Measurements from ENCODE around the gene RAB40AL. TPM values are rescaled to one million over a fixed set of nuclear protein-coding genes. Genes with fewer than 3 reads are reported as not detected.
"Not testable (repeated sequence)": the region's sequence is repeated elsewhere in the genome, so short reads cannot be mapped to it uniquely, and the experiment has no call there.

Gene RAB40AL, protein sequence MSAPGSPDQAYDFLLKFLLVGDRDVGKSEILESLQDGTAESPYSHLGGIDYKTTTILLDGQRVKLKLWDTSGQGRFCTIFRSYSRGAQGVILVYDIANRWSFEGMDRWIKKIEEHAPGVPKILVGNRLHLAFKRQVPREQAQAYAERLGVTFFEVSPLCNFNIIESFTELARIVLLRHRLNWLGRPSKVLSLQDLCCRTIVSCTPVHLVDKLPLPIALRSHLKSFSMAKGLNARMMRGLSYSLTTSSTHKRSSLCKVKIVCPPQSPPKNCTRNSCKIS
- total RNA-seq = under 1 TPM; 0.35 to 0.55 TPM
- long read RNA-seq = 0 reads

DNA sequence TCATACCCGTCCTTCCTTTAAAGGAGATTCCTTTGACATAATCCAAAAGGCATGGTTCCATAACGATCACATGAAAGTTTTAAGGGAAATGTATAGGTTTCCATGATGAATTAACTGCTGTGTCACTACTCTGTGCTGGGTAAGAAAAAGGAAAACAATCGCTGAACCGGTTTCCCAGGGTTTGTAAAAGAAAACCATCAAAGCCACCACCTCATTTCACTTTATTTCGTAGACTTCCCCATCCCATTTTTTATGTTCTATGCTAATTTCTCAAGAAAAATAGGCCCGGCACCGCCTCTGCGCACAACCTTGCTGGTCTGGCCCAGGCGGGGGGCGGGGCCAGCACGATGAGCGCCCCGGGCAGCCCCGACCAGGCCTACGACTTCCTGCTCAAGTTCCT lies at the start of gene RAB40AL:
TSS of gene RAB40AL (plus strand) at position 301 of the 400 bp plus-strand sequence. CDS start at position 348, 47 bp downstream.
- intact Hi-C loops (cut with DNase I); ATAC-seq; DNase-seq: not testable (repeated sequence)

DNA sequence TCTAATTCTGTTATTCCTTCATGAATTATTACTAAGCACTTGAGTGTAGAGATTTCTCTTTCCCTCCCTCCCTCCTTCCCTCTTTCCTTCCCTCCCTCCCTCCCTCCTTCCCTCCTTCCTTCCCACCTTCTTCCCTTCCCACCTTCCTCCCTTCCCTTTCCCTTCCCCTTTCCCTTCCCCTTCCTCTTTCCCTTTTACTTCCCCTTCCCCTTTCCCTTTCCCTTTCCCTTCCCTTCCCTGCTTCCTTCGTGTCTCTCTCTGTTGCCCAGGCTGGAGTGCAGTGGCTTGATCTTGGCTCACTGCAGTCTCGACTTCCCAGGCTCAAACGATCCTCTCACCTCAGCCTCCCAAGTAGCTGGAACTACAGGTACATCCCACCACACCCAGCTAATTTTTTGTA lies 49.4 kb upstream of the RAB40AL start:
- no peak for ATAC-seq

DNA sequence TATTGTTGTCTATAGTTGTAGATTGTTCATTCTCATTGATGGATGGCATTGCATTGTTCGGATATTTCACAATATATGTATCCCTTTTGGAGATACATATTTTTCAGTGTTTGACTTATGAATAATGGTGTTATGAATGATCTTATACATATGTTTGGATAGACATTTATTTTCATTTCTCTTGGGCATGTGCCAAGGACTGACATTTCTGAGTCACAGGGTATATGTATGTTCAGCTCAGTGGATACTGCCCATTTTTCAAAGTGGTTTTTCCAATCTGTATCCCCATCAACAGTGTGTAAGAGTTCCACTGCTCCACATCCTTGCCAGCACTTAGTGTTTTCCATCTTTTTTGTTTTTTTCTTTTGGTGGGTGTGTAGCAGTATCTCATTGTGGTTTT lies 45.0 kb upstream of the RAB40AL start:
- intact Hi-C loops (cut with DNase I) = no loop called here
- DNase-seq (no peak), ATAC-seq (no peak)

More for the DNA sequence above, 49.4 kb upstream of the RAB40AL start:
- intact Hi-C loops (cut with DNase I) = loop anchor here in 1 of 2 donors (10.0 kb wide), 1 partner anchor 53 kb away; no protein-coding TSS in a partner anchor
- no peak for DNase-seq

DNA sequence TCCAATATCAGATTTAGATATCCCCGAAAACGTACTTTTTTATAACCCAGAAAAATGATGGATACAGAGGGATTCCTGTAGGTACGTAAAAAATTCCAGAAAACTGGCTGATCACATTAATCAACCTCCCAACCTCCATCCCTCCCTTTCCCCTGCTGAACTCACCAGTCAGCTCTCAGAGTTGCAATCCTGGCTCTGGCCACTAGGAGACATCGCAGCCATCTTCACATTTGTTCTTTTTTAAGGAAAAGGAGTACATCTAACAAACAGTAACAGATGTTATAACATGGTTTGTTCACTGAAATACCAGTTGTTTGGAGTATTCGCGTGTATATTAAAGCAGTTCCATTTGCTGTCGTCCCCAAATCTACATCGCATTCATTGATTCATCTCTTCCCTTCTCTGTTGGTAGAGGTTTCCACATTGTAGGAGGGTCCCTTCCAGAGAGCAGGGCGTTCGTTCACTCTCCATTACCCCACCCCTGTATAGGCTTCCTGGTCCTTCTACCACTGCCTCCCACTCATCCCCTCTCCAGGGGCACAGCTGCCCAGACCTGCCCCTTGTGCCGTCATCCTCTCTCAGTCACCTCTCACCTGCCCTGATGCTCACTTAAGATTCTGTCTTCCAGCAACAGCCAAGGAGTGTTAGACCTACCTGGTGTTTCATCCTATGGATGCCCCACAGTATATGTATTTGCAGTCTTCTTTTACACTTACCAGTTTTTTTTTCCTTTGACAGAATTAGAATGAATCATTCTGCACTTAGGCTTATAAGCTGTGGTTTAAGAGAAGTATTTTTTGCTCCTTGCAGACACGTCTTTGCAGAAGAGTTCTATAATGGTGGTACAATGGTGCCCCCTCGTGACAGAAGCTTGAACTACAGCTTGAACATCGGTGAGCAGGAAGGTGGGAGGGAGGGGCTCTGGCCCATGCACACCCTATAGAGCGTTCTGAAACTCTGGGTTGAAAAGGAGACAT lies 36.8 kb upstream of the RAB40AL start:
- DNase-seq (peak; percentile 53), ATAC-seq (peak; percentile 66 to 78)
- intact Hi-C loops (cut with DNase I) = loop anchor here in 1 of 2 donors (10.0 kb wide), 1 partner anchor 55 kb away; no protein-coding TSS in a partner anchor

DNA sequence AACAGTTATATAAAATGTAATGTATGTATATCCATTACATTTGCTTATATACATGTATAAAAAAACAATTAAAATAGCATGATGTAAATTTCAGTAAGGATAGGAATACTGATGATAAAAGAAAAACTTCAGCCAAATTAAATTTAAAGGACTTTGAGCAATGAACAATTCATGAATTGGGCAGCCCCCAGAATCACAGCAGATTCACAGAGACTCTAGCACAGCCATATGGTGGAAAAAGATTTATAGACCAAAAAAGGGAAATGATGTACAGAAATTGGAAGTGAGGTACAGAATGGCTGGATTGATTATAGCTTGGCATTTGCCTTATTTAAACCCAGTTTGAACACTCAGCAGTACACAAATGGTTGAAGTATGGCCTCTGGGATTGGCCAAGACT lies 34.7 kb upstream of the RAB40AL start:
- ATAC-seq = no peak
- intact Hi-C loops (cut with DNase I) = loop anchor here in 1 of 2 donors (10.0 kb wide), 1 partner anchor 58 kb away; no protein-coding TSS in a partner anchor
- no peak for DNase-seq

DNA sequence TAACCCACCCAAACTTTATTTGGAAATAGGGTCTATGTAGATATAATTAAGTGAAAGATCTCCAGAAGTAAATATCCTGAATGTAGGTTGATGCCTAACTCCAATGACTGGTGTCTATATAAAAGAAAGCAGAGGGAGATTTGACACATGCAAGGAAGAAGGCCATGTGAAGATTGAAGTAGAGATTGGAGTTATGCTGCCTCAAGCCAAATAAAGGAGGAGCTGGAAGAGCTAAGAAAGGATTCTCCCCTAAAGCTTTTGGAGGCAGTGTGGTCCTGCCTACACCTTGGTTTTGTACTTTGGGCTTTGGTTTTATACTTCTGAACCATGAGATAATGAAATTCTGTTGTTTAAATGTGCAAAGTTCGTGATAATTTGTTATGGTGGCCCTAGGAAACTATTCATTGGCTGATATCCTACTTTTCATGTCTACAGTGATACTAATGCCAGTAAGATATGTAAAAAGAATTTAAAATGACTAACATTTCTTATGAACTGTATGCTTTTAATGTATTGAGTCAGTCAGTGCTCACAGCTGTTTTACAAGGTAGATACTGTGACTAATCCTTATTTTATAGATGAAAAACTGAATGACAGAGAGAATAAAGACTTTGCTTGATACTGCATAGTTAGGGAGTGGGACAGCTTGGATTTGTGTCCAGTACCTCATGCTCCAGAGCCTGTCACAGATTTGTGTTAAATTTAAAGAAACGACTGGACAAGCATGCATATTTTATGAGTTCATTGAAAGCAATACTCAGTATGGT lies 5.9 kb upstream of the RAB40AL start:
- intact Hi-C loops (cut with DNase I) = no loop called here
- no peak for ATAC-seq
- DNase-seq = no peak

DNA sequence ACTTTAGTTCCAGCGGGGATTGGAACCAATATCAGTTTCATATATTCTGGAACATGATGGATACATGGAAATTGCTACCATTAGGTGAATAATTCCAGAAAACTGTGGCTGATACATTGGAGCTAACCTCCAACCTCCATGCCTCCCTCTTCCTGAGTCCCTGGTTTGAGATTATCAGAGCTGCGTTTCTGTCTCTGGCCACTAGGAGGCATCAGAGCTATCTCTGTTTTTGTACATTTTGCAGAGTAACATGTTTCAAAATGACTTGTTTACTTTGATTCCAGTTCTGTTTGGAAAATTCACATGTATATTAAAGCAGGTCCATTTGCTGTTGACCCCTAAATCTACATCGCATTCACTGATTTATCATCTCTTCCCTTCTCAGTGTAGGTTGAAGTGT lies 2.4 kb upstream of the RAB40AL start:
- ATAC-seq (no peak), DNase-seq (no peak)
- intact Hi-C loops (cut with DNase I) = no loop called here

DNA sequence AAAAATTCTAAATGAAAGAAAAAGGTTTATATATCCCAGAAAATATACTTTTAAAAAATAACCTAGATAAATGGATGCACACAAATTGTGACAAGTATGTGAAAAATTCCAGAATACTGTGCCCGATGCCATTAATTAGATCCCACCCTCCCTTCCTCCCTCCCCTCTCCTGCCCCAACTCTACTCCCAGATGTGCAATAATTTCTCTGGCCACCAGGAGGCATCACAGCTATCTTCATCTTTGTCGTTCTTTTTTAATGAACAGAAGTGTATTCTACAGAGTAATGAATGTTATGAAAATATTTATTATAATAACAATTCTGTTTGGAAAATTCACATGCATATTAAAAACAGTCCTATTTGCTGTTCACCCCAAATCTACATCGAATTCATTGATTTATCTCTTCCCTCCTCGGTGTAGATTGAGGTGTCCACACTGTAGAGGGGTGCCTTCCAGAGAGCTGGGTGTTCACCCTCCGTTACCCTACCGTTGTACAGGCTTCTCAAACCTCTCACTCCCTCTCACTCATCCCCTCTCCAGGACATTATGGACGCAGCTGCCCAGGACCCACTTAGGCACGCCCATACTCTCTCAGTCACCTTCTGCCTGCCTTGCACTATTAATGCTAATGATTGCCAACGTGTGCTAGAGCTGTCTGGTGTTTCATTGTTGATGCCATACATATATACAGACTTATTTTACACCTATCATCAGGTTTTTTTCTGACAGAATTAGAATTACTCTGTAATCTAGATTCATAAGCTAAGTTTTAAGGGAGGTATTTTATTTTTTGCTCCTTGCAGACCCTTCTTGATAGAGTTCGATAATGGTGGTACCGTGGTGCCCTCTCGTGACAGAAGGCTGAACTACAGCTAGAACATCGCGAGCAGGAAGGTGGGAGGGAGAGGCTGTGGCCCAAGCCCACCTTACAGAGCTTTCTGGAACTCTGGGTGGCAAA lies 14.1 kb downstream of the RAB40AL start:
- peak; percentile 27 for DNase-seq
- intact Hi-C loops (cut with DNase I) = loop anchor here in 1 of 2 donors (5.0 kb wide), 2 partner anchors 206 to 226 kb away; no protein-coding TSS in a partner anchor
- peak; percentile 53 to 58 for ATAC-seq

DNA sequence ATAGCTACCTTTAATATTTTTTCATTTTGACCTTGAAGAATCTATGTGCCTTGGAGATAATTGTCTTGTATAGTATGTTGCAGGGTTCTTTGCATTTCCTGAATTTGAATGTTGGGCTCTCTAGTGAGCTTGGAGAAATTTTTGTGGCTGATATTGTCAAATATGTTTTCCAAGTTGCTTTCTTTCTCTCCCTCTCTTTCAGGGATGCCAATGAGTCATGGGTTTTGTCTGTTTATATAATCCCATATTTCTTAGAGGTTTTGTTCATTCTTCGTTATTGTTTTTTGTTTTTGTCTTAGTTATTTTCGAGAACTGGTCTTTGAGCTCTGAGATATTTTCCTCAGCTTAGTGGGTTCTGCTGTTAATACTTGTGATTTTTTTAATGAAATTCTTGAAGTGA lies 20.7 kb downstream of the RAB40AL start:
- intact Hi-C loops (cut with DNase I) = no loop called here
- ATAC-seq (no peak), DNase-seq (no peak)

DNA sequence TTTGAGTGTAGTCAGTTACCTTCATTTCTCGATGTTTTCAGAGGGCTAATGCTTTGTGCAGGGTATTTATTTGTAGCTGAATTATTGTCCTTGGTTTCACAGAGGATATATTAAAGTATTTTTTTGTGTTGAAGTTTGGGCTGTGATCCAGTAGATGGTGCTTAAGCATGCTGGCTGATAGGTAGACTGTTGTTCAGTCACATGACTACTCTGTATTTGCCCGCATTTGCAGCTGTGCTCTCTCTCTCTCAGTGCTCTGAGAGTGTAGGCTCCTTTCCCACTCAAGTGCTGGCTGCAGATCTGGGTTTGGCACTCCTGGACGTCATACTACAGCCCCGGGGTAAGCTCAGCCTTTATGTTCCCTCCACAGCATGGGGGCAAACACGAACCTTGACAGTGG lies 21.7 kb downstream of the RAB40AL start:
- intact Hi-C loops (cut with DNase I) = no loop called here
- ATAC-seq = no peak
- no peak for DNase-seq

DNA sequence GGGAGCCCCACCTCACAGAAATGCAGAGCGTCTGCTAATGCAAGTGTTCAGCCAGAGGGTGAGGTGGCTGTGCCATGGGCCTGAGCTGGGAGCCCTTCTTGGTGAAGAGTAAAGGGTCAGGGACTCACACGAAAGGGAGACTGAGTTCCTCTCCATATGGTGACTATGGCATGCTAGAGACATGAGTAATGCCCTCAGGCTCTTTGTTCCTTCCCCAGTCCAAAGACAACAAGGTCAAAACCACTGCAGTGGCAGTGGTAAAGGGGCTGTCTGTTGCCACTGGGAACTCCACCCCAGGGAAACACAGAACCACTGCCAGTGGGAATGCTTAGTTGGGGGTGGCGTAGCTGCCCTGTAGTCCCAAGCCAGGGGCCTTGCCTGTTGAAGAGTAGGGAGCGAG lies 22.4 kb downstream of the RAB40AL start:
- ATAC-seq (no peak), DNase-seq (no peak)
- intact Hi-C loops (cut with DNase I) = no loop called here

DNA sequence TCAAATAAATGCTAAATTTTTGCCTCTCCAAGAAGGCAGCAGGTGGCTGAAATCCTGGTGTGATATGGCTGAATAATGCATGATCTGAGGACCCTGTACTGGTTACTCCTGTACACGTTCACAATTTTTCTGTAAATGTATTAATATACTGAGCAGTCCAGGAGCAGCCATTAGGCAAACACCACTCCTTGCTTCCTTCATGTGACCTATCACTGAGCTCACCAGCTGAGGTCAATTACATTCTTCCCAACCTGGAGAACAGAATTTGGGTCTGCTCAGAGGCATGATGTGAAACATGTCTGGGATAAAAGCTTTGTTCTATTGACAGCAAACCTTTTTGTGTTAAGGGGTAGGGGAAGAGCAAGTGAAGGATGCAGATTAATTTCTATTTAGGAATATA lies 26.9 kb downstream of the RAB40AL start:
- DNase-seq (no peak), ATAC-seq (no peak)
- intact Hi-C loops (cut with DNase I) = no loop called here

DNA sequence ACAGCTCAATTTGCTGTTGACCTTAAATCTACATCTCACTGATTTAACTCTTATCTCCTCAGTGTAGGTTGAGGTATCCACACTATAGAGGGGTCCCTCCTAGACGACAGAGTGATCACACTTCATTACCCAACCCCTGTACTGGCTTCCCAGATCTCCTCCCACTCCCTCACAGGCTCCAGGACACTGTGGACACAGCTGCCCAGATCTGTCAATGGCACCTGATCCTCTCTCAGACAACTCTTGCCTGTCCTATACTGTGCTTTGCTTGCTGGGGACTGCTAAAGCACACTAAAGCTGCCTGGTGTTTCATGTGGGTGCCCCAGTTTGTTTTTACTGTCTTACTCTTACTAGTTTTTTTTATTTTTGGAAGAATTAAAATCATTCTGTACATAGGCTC lies 27.9 kb downstream of the RAB40AL start:
- intact Hi-C loops (cut with DNase I) = no loop called here
- ATAC-seq = no peak
- DNase-seq = no peak

DNA sequence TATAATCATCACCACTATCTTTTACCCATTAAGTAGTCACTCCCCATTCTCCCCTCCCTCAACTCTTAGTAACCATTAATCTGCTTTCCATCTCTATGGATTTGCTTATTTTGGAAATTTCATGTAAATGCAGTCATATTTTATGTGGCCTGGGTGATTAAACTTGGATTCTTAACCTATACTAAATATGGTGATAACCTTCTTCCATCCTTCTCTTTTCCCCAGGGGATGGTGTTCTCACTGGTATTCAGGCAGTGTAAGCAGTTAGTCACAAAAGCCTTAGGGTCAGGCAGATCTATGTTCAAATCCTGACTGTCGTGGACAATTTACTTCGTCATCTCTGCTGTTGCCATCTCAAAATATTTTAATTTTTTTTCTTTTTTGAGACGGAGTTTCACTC lies 29.6 kb downstream of the RAB40AL start:
- intact Hi-C loops (cut with DNase I) = no loop called here
- no peak for DNase-seq
- ATAC-seq = no peak

DNA sequence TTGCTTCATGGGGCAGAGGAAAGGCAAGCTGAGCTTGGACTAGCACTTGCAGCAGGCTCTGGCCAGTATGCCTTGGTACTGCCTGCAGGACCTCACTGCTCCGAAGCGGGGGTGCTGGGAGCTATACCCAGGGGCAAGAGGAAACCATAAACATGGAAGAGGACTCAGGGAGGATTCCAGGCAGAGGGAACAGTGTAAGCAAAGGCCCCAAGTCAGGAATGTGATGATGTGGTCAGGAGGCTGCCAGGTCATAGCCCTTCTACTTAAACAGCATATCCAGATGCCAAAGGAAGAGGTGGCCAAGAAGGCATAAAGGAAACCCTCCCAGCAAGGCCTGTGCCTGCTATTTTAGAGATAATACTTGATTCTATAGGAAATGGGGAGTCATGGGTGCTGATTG lies 31.1 kb downstream of the RAB40AL start:
- intact Hi-C loops (cut with DNase I) = no loop called here
- DNase-seq (no peak), ATAC-seq (no peak)

DNA sequence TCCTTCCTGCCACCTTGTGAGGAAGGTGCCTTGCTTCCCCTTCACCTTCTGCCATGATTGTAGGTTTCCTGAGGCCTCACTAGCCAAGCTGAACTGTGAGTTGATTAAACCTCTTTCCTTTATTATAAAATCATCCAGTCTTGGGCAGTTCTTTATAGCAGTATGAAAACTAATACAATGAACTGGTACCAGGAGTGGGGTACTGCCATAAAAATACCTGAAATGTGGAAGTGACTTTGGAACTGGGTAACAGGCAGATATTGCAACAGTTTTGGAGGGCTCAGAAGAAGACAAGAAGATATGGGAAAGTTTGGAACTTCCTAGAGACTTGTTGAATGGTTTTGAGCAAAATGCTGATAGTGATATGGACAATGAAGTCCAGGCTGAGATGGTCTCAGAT lies 34.5 kb downstream of the RAB40AL start:
- DNase-seq; intact Hi-C loops (cut with DNase I); ATAC-seq: not testable (repeated sequence)

DNA sequence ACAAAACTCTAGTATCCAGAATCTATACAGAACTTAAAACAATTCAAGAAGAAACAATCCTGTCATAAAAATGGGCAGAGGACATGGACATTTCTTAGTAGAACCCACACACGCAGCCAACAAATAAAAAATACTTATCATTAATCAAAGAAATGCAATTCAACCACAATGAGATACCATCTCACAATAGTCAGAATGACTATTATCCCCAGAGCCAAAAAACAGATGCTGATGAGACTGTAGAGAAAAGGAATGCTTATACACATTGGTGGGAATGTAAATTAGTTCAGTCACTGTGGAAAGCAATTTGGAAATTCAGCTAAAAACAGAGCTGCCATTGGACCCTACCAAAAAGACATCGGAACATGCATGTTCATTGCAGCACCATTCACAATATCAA lies 37.9 kb downstream of the RAB40AL start:
- ATAC-seq = no peak
- DNase-seq = no peak
- intact Hi-C loops (cut with DNase I) = no loop called here

DNA sequence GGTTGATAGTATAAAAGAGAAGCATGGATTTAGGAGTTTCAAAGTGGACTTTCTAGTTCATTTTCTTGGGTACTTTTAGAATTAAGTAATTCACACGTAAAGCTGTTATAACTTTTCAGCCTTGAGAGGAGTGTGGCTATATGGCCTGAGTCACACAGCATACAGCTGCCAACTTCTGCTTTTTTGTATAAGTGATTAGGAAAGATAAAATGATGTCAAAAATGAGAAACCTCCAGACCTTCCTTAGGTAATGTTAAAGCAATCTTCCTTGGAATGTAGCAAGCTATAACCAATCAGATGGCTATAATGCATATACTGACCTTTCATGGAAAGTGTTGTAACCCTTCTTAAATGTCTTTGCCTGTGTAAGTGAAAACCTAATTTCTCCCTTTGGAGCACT lies 39.2 kb downstream of the RAB40AL start:
- intact Hi-C loops (cut with DNase I) = no loop called here
- ATAC-seq (no peak), DNase-seq (no peak)
